CD4-positive, CD25-positive, alpha-beta regulatory T cell (primary cell): ENCODE measurements around the gene ANKRD11. TPM values are rescaled to one million over a fixed set of nuclear protein-coding genes. Genes with fewer than 3 reads are reported as not detected.

Experiments used
- ATAC-seq, 2 donors: fragments of 150-1000 bp; cut with Tn5 transposase; one replicate each; pipeline ENCODE4 v1.10.0; 2021; ENCODE audit warnings: low read depth in 2 of 2, moderate number of reproducible peaks in 2 of 2, moderate library complexity in 1 of 2
- DNase-seq, 3 donors: peaks; one replicate each; pipeline versions ENCODE4 v3.0.0 to v3.0.0-alpha.2; 2012 to 2022; ENCODE audit warnings: mixed read lengths in 1 of 3
- H3K27ac ChIP-seq: one replicate; pipeline ENCODE4 v1.7.0; 2013; ENCODE audit warnings: mild to moderate bottlenecking, low read length; ENCODE audit not compliant: insufficient read depth, poor library complexity, severe bottlenecking
- H3K27me3 ChIP-seq: one replicate; pipeline ENCODE4 v1.7.0; 2013; ENCODE audit warnings: low read length; ENCODE audit not compliant: control insufficient read depth, insufficient read depth
- H3K36me3 ChIP-seq: one replicate; pipeline ENCODE4 v1.7.0; 2013; ENCODE audit warnings: mild to moderate bottlenecking, low read length, moderate library complexity; ENCODE audit not compliant: control insufficient read depth, insufficient read depth
- H3K4me1 ChIP-seq: 2 replicates; pipeline ENCODE4 v1.7.0; 2013; ENCODE audit warnings: mild to moderate bottlenecking, low read length; ENCODE audit not compliant: insufficient read depth, control insufficient read depth, poor library complexity, severe bottlenecking
- H3K4me3 ChIP-seq: one replicate; pipeline ENCODE4 v1.7.0; 2013; ENCODE audit warnings: low read depth, mild to moderate bottlenecking, low read length, moderate library complexity
- H3K9me3 ChIP-seq, 2 experiments: 1 replicate in 1 of 2; 2 replicates in 1 of 2; pipeline ENCODE4 v1.7.0; 2013; ENCODE audit warnings: low read length in 2 of 2, mild to moderate bottlenecking in 1 of 2, moderate library complexity in 1 of 2; ENCODE audit not compliant: control insufficient read depth in 2 of 2
- H3K27ac Mint-ChIP-seq, 3 donors: one replicate each; pipeline ENCODE4 v1.8.0; 2020 to 2022; ENCODE audit warnings: mild to moderate bottlenecking in 3 of 3, mixed read lengths in 3 of 3, moderate library complexity in 2 of 3
- H3K27me3 Mint-ChIP-seq: one replicate; pipeline ENCODE4 v1.8.0; 2022; ENCODE audit warnings: mild to moderate bottlenecking, mixed read lengths
- H3K36me3 Mint-ChIP-seq: one replicate; pipeline ENCODE4 v1.8.0; 2020; ENCODE audit warnings: mixed read lengths
- H3K4me1 Mint-ChIP-seq, 4 donors: one replicate each; pipeline ENCODE4 v1.8.0; 2020 to 2022; ENCODE audit warnings: mixed read lengths in 4 of 4, mild to moderate bottlenecking in 1 of 4
- H3K4me3 Mint-ChIP-seq, 4 donors: one replicate each; pipeline ENCODE4 v1.8.0; 2020 to 2022; ENCODE audit warnings: mild to moderate bottlenecking in 4 of 4, mixed read lengths in 4 of 4, moderate library complexity in 3 of 4
- H3K9me3 Mint-ChIP-seq, 7 donors: one replicate each; pipeline ENCODE4 v1.8.0; 2020 to 2022; ENCODE audit warnings: mixed read lengths in 7 of 7, mild to moderate bottlenecking in 3 of 7, moderate library complexity in 2 of 7
- polyA plus RNA-seq, 4 donors: library from polyadenylated mRNA; unstranded; fragments of 300-500 nt; fragmentation: Illumina TruSeq; gene quantifications; one replicate each; pipeline ENCODE4 v1.2.3, GENCODE V29; 2021
- total RNA-seq: library from RNA; stranded (reverse); gene quantifications from one replicate; pipeline ENCODE4 v1.2.3, GENCODE V29; 2022

The ANKRD11 gene
- total RNA-seq (323 TPM), polyA plus RNA-seq (10 to 100 TPM in 3 of 4 donors, 1 to 10 TPM in 1; 8.7 to 19.4 (median 14.3) TPM)

GRCh38 chr16:89490439-89491237 lies at the start of gene ANKRD11:
Gene ANKRD11, minus strand, starts transcription at chr16:89490561. Its CDS starts 173,542 bp downstream, at chr16:89317019.
- Mint-ChIP-seq H3K27ac (peak within 1 kb of the TSS; percentile 97 to 98 (median 97)), H3K4me3 (peak within 1 kb of the TSS; percentile 95 to 97 (median 96)), H3K27me3 (peaks cover 6% of the 10 kb centered on the region), H3K4me1 (peaks cover 7 to 73% (median 47%) of the 10 kb centered on the region in 4 donors), H3K9me3 (peaks cover 0 to 2% (median 0%) of the 10 kb centered on the region in 7 donors), H3K36me3 (peaks cover 8% of the 10 kb centered on the region)
- peak; percentile 88 to 93 for ATAC-seq
- peaks cover 51% of the 10 kb centered on the region for H3K4me1 ChIP-seq
- peak within 1 kb of the TSS; percentile 84 for H3K4me3 ChIP-seq
- no peaks in the 10 kb centered on the region for H3K9me3 ChIP-seq
- H3K27me3 ChIP-seq = no peaks in the 10 kb centered on the region
- peaks cover 5% of the 10 kb centered on the region for H3K36me3 ChIP-seq
- H3K27ac ChIP-seq = peak within 1 kb of the TSS; percentile 97
- DNase-seq = peak; percentile 99 to 100 (median 99)

GRCh38 chr16:89538286-89538685 lies 47.9 kb upstream of the ANKRD11 start:
- ATAC-seq = no peak
- Histone ChIP-seq H3K27ac (no peak overlapping the region), H3K36me3 (peaks cover 43% of the 10 kb centered on the region), H3K27me3 (no peaks in the 10 kb centered on the region), H3K4me1 (peaks cover 10% of the 10 kb centered on the region), H3K9me3 (no peaks in the 10 kb centered on the region), H3K4me3 (no peak overlapping the region)
- Mint-ChIP-seq H3K36me3 (peaks cover 21% of the 10 kb centered on the region), H3K27me3 (no peaks in the 10 kb centered on the region), H3K27ac (no peak overlapping the region), H3K4me3 (no peak overlapping the region), H3K4me1 (peaks cover 5 to 23% (median 10%) of the 10 kb centered on the region in 4 donors), H3K9me3 (no peaks in the 10 kb centered on the region)
- no peak for DNase-seq

GRCh38 chr16:89537549-89537925 lies 47.2 kb upstream of the ANKRD11 start:
- no peak overlapping the region for H3K27ac ChIP-seq
- no peaks in the 10 kb centered on the region for H3K9me3 ChIP-seq
- ATAC-seq (no peak), DNase-seq (no peak)
- no peak overlapping the region for H3K27ac Mint-ChIP-seq
- no peak overlapping the region for H3K4me3 Mint-ChIP-seq
- H3K27me3 Mint-ChIP-seq = no peaks in the 10 kb centered on the region
- H3K9me3 Mint-ChIP-seq = no peaks in the 10 kb centered on the region
- peaks cover 19% of the 10 kb centered on the region for H3K36me3 Mint-ChIP-seq
- H3K27me3 ChIP-seq = no peaks in the 10 kb centered on the region
- H3K4me1 ChIP-seq = peaks cover 10% of the 10 kb centered on the region
- peaks cover 5 to 24% (median 10%) of the 10 kb centered on the region in 4 donors for H3K4me1 Mint-ChIP-seq
- no peak overlapping the region for H3K4me3 ChIP-seq
- H3K36me3 ChIP-seq = peaks cover 48% of the 10 kb centered on the region

GRCh38 chr16:89536886-89537548 lies 46.7 kb upstream of the ANKRD11 start:
- Histone ChIP-seq H3K27me3 (no peaks in the 10 kb centered on the region), H3K36me3 (peaks cover 45% of the 10 kb centered on the region), H3K4me1 (peaks cover 10% of the 10 kb centered on the region), H3K4me3 (no peak overlapping the region), H3K9me3 (no peaks in the 10 kb centered on the region), H3K27ac (no peak overlapping the region)
- Mint-ChIP-seq H3K9me3 (no peaks in the 10 kb centered on the region), H3K36me3 (peaks cover 15% of the 10 kb centered on the region), H3K27ac (no peak overlapping the region), H3K4me1 (peaks cover 5 to 24% (median 10%) of the 10 kb centered on the region in 4 donors), H3K4me3 (no peak overlapping the region), H3K27me3 (no peaks in the 10 kb centered on the region)
- ATAC-seq (no peak), DNase-seq (no peak)

- Histone ChIP-seq H3K27me3 (no peaks in the 10 kb centered on the region), H3K4me3 (no peak overlapping the region), H3K4me1 (peaks cover 10% of the 10 kb centered on the region), H3K9me3 (no peaks in the 10 kb centered on the region), H3K27ac (no peak overlapping the region), H3K36me3 (peaks cover 48% of the 10 kb centered on the region)
- peaks cover 15% of the 10 kb centered on the region for H3K36me3 Mint-ChIP-seq
- no peaks in the 10 kb centered on the region for H3K27me3 Mint-ChIP-seq
- H3K27ac Mint-ChIP-seq = no peak overlapping the region
- no peak overlapping the region for H3K4me3 Mint-ChIP-seq
- ATAC-seq = no peak
- peaks cover 5 to 24% (median 10%) of the 10 kb centered on the region in 4 donors for H3K4me1 Mint-ChIP-seq
- no peaks in the 10 kb centered on the region for H3K9me3 Mint-ChIP-seq
- no peak for DNase-seq
Observed at GRCh38 chr16:89536371-89536770, 46.0 kb upstream of the ANKRD11 start.

GRCh38 chr16:89534252-89534756 lies 43.9 kb upstream of the ANKRD11 start:
- Histone ChIP-seq H3K36me3 (peaks cover 58% of the 10 kb centered on the region), H3K27ac (no peak overlapping the region), H3K4me3 (peak overlapping the region; percentile 6), H3K4me1 (peaks cover 10% of the 10 kb centered on the region), H3K27me3 (no peaks in the 10 kb centered on the region), H3K9me3 (no peaks in the 10 kb centered on the region)
- Mint-ChIP-seq H3K36me3 (peaks cover 15% of the 10 kb centered on the region), H3K27ac (peak overlapping the region; percentile 64 to 84 (median 70)), H3K27me3 (no peaks in the 10 kb centered on the region), H3K9me3 (no peaks in the 10 kb centered on the region), H3K4me3 (peak overlapping the region in 2 of 4 donors; percentile 1 to 41), H3K4me1 (peaks cover 5 to 24% (median 9%) of the 10 kb centered on the region in 4 donors)
- peak; percentile 68 to 84 for ATAC-seq
- DNase-seq = peak in 2 of 3 donors; percentile 17 to 66

GRCh38 chr16:89531821-89532526 lies 41.6 kb upstream of the ANKRD11 start:
- ATAC-seq = no peak
- Mint-ChIP-seq H3K27me3 (no peaks in the 10 kb centered on the region), H3K27ac (no peak overlapping the region), H3K36me3 (peaks cover 26% of the 10 kb centered on the region), H3K4me1 (peaks cover 5 to 24% (median 9%) of the 10 kb centered on the region in 4 donors), H3K4me3 (no peak overlapping the region), H3K9me3 (no peaks in the 10 kb centered on the region)
- H3K4me3 ChIP-seq = no peak overlapping the region
- H3K27me3 ChIP-seq = no peaks in the 10 kb centered on the region
- H3K36me3 ChIP-seq = peaks cover 64% of the 10 kb centered on the region
- H3K4me1 ChIP-seq = peaks cover 10% of the 10 kb centered on the region
- H3K9me3 ChIP-seq = no peaks in the 10 kb centered on the region
- no peak overlapping the region for H3K27ac ChIP-seq
- DNase-seq = no peak
